ENCODE results near the gene F10.
"Not testable (repeated sequence)": the region's sequence is repeated elsewhere in the genome, so short reads cannot be mapped to it uniquely, and the experiment has no call there.

The F10 gene

DNA sequence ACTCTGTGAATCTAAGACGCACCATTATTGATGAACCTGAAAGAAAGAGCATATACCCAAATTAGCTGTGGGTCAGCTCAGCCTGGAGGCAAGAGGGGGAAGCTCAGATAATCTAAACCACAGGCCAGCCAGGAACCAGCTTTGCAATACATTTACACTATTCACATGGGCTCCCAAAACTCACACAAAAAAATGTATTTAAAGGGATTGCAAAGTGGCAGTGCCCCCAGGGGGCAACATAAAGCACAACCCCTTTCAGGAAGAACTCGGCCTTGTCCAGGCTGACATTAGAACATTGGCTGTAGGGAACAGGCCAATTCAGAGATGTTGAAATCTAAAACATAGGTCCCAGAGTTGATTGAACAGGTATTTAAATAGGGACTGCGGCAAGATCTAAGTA, 32.6 kb downstream of the F10 start:
- no peak for DNase-seq

DNA sequence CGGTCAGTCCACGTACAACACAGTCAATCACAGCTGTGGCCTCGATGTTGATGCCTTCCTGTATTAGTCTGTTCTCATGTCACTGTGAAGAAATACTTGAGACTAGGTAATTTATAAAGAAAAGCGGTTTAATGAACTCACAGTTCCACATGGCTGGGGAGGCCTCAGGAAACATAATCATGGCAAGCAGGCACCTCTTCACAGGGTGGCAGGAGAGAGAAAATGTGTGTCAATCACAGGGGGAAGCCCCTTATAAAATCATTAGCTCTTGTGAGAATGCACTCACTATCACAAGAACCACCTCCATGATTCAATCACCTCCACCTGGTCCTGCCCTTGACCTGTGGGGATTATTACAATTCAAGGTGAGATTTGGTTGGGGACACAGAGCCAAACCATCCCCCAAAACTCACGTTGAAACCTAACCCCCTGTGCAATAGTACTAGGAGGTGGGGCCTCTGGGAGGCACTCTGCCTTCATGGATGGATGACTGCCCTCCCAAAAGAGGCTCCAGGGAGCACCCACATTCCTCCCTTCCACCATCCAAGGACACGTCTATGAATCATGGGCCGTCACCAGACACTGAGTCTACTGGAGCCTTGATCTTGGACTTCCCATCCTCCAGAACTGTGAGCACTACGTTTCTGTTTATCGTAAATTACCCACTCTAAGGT, 33.5 kb downstream of the F10 start:
- no peak for DNase-seq

DNA sequence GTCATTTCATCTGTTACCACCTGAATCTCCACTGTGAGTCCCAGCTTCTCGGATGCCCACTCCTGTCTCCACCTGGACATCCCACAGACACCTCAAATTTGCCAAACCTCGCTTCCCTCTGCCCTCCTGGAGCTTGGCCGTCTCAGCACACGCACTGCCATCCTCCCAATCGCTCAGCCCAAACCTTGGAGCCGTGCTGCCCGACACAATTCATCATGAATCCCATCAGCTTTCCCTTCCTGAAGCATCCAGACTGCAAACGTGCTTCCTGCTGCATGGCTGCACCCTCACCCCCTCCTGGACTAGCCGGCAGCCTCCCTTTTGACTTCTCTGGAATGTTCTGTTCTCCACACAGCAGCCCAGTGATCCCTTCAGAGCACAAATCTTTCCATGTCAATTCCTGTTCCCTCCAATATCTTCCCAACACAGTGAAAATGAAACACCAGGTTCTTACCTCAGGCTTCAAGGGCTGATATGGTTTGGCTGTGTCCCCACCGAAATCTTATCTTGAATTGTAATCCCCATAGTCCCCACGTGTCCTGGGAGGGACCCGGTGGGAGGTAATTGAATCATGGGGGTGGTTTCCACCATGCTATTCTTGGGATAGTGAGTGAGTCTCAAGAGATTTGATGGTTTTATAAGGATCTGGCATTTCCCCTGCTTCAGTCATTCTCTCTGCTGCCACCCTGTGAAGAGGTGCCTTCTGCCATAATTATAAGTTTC, 34.8 kb downstream of the F10 start:
- no peak for DNase-seq

DNA sequence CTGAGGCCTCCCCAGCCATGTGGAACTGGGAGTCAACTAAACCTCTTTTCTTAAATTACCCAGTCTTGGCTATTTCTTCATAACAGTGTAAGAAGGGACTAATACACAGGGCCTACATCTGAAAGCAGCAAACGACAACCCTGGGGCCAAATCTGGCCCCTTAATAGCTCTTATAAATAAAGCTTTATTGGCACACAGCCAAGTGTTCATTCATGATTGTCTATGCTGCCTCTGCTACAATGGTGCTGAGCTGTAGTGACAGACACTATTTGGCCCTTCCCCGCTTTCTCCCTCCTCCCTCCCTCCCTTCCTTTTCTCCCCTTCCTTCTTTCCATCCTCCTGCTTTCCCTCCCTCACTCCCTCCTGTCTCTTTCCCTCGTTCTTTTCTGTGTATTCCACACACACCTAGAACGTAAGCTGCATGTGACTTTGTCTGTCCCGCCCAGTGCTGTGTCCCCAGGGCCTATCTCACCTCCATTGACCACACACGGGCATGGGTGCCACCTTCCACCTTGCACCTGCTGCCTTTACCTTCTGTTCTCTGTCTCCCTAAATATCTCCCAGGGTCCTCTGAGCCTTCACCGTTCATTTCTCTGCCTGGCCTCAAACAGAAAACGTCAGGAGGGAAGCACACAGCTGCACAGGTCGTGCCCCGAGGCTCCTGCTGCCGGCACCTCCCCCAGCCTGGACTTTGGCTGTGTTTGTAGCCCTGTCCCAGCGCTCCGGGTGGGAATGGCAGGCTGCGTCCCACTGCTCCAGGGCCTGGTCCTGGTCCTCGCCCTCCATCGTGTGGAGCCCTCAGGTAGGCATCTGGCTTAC, 35.5 kb downstream of the F10 start, which contains the start of gene PROZ:
TSS of gene PROZ (plus strand) at position 720 of the 819 bp plus-strand sequence. CDS start at position 733, 13 bp downstream.
- DNase-seq = no peak

DNA sequence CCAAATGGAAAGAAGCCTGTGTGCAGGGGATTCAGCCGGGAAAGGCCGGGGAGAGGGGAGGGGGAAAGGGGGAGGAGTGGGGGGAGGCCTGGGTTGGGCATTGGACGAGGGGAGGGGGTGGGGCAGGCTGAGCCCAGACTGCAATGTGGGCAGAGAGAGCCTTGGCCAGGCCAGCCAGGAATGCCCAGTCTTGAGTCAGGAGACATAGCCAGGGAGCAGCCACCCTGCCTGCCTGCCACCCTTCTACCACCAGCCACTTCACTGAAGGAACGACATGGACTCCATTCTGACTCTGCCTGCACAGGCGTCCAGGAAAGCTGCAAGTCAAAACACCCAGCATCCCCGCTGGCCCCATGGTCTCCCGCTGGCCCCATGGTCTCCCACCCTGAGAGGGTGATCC, 36.3 kb downstream of the F10 start:
- no peak for DNase-seq

DNA sequence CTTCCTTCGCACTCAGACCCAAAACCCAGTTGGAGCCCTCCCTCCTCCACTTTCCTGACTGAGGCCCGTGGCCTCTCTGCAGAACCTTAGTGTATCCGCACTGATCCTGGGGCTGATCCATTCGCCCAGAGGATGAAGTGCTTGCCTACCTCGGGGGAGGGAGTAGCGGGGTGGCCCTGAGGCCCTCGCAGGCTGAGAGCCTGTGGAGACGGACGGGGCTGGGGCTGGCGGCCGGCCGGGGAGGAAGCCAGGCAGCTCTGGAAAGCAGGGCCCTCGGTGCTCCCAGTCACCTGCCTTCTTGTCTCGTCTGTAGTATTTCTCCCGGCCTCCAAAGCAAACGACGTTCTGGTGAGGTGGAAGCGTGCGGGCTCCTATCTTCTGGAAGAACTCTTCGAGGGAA, 37.1 kb downstream of the F10 start:
- DNase-seq = no peak

DNA sequence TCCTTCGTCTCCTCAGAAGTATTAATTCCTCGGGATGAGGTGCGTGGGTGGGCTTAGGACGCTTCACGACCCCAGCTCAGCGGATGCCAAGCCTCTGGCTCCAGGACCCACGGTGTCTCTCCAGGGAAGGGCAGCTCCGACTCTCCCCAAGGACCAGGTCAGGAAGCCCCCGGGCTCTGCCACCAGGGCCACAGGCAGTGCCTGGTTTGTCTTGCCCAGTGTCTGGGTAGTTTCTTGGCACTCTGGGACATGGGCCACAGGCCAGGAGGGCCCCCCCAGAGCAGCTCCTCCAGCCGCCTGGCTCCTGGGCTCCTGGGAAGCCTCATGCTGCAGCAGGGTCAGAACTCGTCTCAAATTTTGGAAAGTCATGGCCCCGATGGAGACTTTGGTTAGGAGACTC, 38.4 kb downstream of the F10 start:
- no peak for DNase-seq

DNA sequence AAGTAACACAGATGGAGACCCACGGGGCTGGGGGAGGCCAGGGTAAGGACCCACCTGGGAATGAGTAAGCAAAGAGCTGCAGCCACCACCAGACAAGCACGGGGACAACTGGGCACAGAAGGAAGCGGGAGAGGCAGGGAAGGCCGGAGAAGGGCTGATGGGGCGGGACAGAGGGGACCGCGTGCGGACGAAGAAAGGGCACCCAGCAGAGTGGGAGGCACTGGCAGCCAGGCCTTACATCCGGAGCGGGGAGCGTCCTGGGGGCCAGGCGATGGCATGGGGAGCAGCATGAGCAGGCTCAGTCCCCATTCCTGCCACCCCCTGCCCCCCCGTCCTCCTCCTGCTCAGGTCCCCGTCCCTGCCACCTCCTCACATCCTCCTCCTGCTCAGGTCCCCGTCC, 38.8 kb downstream of the F10 start:
- no peak for DNase-seq

DNA sequence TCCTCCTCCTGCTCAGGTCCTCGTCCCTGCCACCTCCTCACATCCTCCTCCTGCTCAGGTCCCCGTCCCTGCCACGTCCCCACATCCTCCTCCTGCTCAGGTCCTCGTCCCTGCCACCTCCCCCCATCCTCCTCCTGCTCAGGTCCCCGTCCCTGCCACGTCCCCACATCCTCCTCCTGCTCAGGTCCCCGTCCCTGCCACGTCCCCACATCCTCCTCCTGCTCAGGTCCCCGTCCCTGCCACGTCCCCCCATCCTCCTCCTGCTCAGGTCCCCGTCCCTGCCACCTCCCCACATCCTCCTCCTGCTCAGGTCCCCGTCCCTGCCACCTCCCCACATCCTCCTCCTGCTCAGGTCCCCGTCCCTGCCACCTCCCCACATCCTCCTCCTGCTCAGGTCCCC, 39.4 kb downstream of the F10 start:
- not testable (repeated sequence) for DNase-seq

DNA sequence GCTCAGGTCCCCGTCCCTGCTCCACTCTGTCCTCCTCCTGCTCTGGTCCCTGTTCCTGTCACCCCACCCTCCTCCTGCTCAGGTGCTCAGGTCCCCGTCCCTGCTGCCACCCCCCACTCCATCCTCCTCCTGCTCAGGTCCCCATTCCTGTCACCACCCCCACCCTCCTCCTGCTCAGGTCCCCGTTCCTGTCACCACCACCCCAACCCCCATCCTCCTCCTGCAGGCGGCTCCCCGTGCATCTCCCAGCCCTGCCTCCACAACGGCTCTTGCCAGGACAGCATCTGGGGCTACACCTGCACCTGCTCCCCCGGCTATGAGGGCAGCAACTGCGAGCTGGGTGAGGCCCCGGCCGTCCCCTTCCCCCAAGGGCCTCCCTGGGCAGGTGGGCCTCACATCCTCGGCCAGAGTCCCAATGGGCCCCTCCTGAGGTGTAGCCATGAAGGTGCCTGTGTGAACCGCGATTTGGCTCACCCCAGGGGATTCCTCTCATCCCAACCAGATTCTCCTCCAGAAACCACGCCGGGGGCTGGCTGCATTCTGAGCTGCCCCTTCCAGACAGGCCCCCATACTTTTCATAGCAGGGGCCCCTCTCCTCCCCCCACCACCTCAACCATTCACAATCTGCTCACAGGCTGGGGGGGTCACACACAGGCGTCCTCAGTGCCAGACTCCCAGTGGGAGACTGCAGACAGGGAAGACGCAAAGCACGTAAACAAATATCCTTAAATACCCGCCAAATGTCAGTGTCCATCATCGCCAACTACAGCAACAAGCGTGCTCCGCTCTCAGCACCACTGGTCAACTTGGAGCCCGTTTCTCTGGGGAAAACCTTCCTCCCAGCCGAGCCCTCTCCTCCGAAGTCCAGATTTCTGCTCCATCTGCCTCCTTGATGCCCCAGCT, 40.4 kb downstream of the F10 start:
- DNase-seq = no peak

DNA sequence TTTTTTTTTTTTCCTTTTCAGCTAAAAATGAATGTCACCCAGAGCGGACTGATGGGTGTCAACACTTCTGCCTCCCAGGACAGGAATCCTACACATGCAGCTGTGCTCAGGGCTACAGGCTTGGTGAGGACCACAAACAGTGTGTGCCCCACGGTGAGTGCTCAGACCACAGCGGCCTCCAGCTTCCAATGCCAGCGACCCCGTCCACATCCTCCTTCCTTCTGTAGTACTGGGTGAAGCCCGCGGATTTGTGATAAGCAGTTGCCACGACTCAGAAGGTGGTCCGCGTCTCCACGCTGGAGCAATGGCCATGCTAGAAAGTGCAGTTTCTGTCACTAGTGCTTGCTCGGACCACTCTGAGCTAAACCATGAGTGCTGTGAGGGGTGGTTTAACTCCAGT, 41.9 kb downstream of the F10 start:
- DNase-seq = no peak

DNA sequence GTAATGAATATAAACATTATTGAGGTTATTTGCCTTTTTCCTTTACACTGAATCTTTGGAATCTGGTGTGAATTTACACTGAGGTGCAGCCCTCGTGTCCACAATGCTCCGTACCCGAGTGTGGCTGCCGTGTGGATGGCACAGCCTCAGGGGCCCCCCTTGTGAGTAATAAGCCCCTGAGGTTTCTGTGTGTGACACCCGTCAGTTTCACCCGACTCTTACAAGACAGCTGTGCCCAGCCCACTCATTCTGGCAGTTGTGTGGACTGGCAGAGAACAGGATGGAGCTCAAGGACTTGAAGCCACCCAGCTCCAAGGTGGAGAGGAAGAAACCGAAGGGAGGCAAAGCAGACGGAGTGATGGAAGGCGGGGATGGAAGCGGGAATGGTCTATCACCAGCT, 43.7 kb downstream of the F10 start:
- DNase-seq = no peak

DNA sequence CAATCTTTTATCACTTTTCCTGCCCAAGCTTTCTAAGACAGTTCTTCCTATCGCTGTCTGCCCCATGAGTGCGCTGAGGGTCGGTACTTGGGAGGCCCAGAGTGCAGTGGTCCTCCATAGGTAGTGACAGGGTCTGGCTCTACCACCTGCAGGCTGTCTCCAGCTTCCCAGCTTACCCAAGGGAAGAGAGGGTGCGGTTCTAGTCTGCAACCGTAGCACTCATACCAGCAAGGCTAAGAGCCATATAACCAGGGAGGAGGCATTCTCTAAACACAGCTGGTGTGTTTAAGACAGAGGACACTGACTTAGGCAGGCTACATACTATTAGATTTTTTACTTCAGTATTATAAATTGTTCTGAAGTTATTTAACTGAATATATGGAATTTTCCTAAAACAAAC, 44.1 kb downstream of the F10 start:
- no peak for DNase-seq

DNA sequence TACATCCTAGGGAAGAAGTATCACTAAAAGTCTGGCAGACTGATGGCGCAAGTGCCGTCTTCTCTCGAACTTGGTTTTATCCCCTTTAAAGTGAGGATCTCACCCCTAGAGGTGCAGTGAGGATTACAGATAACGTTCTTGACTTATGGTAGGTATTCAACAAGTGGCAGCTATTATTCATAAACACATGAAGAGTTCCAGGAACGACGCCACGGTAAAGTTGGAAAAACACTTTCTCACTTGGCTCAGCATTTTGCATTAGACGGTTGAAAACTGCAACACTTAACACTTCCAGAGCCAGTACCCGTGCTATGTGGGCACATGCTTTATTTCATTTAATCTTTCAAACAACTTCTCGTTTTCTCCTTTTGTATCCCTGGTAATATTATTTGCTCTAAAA, 44.6 kb downstream of the F10 start:
- DNase-seq = no peak

DNA sequence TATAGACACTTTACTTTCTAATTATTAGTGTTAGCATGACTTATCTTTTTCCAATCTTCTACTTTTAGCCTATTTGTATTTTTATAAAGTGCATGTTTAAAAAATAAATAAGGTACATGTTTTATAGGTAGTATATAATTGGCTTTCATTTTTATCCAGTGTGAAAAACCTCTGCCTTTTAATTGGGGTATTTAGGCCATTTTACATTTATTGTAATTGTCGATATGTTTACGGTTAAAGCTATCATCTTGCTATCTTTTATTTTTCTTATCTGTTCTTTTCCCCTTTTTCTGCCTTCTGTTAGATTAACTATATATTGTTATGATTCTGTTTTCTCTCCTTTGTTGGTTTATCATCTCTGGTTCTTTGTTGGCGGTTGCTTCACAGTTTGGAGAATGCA, 45.0 kb downstream of the F10 start:
- DNase-seq = no peak

DNA sequence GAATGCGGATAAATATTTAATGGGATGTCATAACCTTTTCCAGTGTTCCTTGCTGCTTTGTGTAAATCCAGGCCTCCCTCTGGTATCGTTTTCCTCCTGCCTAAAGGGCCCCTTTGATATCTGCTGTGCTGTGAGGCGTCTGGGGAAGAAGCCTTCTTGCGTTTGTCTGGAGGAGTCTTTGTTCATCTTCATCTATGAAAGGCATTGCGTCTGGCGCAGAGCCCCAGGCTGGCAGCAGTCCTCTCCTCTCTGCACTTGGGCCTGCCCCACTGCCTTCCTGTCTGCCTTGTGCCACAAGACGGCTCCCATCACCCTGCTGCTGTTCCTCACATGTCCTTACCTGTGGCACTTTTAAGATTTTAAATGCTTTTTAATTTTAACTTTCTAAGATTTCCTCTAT, 45.6 kb downstream of the F10 start:
- DNase-seq = no peak

DNA sequence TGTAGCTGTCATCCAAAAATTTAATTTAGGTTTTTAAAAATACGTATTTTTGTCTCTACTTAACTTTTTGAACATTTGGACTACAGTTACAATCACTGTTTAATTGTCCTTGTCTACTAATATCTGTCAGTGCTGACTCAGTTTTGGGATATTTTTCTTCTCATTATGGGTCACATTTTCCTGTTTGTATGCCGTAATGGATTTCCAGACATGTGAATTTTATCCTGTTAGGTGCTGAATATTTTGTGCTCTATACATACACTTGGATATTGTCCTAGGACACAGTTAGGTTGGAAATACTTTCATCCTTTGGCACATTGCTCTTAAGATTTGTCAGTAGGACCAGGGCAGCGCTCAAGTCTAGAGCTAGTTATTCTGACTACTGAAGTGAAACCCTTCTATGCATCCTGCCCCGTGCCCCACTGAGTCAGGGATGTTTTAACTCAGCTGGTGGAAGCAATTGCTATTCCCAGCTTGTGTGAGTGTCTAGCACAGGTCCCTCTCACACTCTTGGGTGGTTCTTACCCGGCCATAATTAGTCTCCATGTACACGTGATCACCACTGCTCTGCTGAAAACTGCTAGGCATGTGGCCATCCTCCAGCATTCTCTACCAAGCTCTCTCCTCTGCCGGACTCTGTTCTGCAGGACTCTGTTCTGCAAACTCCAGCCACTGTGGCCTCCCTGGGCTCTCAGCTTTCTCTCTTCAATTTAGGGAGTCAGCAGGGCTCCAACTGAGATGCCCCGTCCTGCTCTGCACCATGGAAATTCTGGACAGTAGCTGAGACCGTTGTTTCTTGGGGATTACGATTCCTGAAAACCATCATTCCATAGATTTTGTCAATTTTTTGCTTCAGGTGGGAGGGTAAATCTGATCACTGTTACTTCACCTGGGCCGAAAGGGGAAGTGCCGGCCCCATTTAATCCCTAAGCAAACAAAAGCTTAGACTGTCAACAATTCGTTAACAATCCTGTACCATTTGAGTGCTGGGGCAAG, 47.0 kb downstream of the F10 start:
- no peak for DNase-seq

DNA sequence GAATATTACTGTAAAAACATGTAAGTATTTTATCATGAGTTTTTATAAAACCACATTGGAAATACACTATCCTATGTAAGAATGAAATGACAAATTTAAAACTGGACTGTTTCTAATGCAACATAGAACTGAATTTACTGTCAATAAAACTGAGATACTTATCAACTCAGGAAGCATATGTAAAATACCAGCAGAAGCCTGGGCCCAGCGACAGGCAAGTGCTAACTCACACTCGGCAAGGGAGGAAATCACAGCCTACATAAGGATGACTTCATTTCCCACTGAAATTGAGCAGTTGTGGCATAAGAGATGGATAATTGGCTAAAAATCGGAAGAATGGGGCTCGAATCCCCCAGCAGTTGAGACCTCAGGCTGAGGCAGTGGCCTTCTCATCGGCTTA, 47.9 kb downstream of the F10 start:
- DNase-seq = no peak

DNA sequence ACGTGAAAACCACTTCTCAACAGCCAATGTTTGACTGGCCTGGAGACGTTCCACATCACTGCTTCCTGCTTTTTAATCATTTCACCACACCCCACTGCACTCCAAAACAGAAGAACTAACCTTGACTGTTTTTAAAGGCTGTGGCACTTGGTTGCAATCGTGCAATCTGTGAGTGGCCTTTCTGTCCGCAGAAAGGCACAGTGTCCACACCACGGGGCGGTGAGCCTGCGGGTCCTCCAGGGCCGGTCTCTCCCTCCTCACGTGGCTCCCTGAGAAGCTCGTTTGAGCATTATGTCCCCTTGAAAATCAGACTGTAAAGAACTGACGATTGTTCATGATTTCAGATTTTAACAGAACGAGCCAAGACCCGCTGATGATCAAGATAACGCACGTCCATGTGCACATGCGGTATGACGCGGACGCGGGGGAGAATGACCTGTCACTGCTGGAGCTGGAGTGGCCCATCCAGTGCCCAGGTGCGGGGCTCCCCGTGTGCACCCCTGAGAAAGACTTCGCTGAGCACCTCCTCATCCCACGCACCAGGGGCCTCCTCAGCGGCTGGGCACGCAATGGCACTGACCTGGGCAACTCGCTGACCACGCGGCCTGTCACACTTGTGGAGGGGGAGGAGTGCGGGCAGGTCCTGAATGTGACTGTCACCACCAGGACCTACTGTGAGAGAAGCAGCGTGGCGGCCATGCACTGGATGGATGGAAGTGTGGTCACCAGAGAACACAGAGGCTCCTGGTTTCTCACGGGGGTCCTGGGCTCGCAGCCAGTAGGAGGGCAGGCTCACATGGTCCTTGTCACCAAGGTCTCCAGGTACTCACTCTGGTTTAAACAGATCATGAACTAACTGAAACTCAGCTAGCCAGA, 48.9 kb downstream of the F10 start:
- no peak for DNase-seq

DNA sequence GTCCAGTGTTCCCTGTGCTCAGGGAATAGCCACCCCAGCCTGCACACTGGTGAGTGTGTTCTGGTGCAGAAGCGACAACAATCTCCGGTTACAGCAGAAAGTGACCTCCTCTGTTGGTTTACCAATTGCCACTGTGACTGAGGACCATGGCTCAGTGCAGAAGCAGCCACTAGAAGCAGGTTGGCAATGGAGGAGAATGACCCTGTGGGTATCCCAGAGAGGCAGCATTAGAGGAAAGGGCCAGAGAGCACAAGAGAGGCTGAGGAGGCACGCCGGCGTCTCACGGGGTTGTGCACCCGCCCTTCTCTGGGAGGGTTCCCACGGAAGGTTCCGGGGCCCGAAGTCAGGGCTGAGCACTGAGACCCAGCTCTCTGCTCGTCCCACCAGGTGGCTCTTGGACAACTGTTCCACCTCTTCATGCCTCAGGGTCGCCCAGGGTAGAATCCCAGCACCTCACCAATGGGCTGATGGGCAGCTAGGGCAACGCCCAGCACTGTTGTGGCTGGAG, 49.9 kb downstream of the F10 start:
- DNase-seq = no peak

Measured in femur (tissue), 1 donor.